ENCODE data around the gene MACROD2.

DNA sequence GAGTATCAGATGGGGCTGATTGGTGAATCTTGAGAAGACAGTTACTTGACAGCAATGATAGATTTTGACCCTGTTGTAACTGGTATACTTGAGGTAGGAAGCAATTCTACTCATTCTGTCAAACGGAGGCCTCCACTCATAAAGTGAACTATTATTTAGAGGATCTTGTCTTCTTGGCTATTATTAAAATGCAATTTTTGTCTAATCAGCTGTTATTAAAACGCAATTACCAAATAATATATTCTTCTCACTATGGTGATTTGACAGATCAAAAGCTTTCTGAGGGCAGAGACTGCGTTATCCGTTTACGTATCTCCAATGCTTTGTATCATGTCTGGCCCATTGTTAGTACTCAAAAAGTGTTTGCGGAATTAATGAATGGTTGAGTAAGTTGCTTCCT is 120.7 kb downstream of the MACROD2 start:
- TF ChIP-seq, protein P1, sequence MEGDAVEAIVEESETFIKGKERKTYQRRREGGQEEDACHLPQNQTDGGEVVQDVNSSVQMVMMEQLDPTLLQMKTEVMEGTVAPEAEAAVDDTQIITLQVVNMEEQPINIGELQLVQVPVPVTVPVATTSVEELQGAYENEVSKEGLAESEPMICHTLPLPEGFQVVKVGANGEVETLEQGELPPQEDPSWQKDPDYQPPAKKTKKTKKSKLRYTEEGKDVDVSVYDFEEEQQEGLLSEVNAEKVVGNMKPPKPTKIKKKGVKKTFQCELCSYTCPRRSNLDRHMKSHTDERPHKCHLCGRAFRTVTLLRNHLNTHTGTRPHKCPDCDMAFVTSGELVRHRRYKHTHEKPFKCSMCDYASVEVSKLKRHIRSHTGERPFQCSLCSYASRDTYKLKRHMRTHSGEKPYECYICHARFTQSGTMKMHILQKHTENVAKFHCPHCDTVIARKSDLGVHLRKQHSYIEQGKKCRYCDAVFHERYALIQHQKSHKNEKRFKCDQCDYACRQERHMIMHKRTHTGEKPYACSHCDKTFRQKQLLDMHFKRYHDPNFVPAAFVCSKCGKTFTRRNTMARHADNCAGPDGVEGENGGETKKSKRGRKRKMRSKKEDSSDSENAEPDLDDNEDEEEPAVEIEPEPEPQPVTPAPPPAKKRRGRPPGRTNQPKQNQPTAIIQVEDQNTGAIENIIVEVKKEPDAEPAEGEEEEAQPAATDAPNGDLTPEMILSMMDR (IDR thresholded peaks at IDR 0.05) = no peak
- no peak for TF ChIP-seq POLR2A (IDR thresholded peaks at IDR 0.05)
